ENCODE results near the gene PDE4DIP. TPM values are rescaled to one million over a fixed set of nuclear protein-coding genes. Genes with fewer than 3 reads are reported as not detected.
"Not testable (repeated sequence)": the region's sequence is repeated elsewhere in the genome, so short reads cannot be mapped to it uniquely, and the experiment has no call there.

The PDE4DIP gene
- polyA plus RNA-seq, 1 donor, result 1,144 TPM

GRCh38 chr1:148874408-148875388, 30.5 kb downstream of the PDE4DIP start:
- not testable (repeated sequence) for DNase-seq

GRCh38 chr1:148879812-148880416, 35.7 kb downstream of the PDE4DIP start:
- not testable (repeated sequence) for DNase-seq

GRCh38 chr1:148881261-148881660, 37.0 kb downstream of the PDE4DIP start:
- not testable (repeated sequence) for DNase-seq

- not testable (repeated sequence) for DNase-seq
These were observed 41.0 kb downstream of the PDE4DIP start for GRCh38 chr1:148885219-148885618.

GRCh38 chr1:148886293-148886692, 42.1 kb downstream of the PDE4DIP start:
- not testable (repeated sequence) for DNase-seq

- DNase-seq, result not testable (repeated sequence)
These were observed 44.4 kb downstream of the PDE4DIP start for GRCh38 chr1:148888597-148888996.

GRCh38 chr1:148889267-148890074, 45.2 kb downstream of the PDE4DIP start:
- DNase-seq, result not testable (repeated sequence)

GRCh38 chr1:148890075-148890568, 45.9 kb downstream of the PDE4DIP start:
- DNase-seq, result not testable (repeated sequence)

GRCh38 chr1:148894360-148895352, 50.4 kb downstream of the PDE4DIP start:
- DNase-seq, result not testable (repeated sequence)

- not testable (repeated sequence) for DNase-seq
These were observed 55.8 kb downstream of the PDE4DIP start for GRCh38 chr1:148900026-148900425.

- not testable (repeated sequence) for DNase-seq
These were observed 56.5 kb downstream of the PDE4DIP start for GRCh38 chr1:148900691-148901090.

GRCh38 chr1:148901150-148901952, 57.1 kb downstream of the PDE4DIP start:
- DNase-seq, result not testable (repeated sequence)

GRCh38 chr1:148901953-148902341, 57.7 kb downstream of the PDE4DIP start:
- not testable (repeated sequence) for DNase-seq

GRCh38 chr1:148909219-148909826, 65.1 kb downstream of the PDE4DIP start:
- DNase-seq, result not testable (repeated sequence)

GRCh38 chr1:148911303-148911928, 67.2 kb downstream of the PDE4DIP start:
- not testable (repeated sequence) for DNase-seq

- DNase-seq, result not testable (repeated sequence)
These were observed 72.0 kb downstream of the PDE4DIP start for GRCh38 chr1:148916222-148916621.

GRCh38 chr1:148916695-148917348, 72.6 kb downstream of the PDE4DIP start:
- DNase-seq, result not testable (repeated sequence)

GRCh38 chr1:148918836-148919447, 74.7 kb downstream of the PDE4DIP start:
- DNase-seq, result not testable (repeated sequence)
